Upper lobe of right lung (tissue), 1 donor: Measurements from ENCODE around the gene GPR39. TPM values are rescaled to one million over a fixed set of nuclear protein-coding genes. Genes with fewer than 3 reads are reported as not detected.

ENCODE experiments used
- ATAC-seq: fragments of 200-7000 bp; cut with Tn5 transposase; one replicate; pipeline ENCODE4 v1.9.1; 2020; ENCODE audit warnings: mild to moderate bottlenecking, moderate library complexity
- DNase-seq: peaks from one replicate; pipeline ENCODE4 v3.0.0-alpha.2; 2020
- H3K27ac ChIP-seq: fragments of 200-600 bp; one replicate; pipeline ENCODE4 v1.8.0; 2022
- H3K27me3 ChIP-seq: fragments of 200-600 bp; one replicate; pipeline ENCODE4 v1.8.0; 2022; ENCODE audit warnings: mild to moderate bottlenecking
- H3K36me3 ChIP-seq: fragments of 200-600 bp; one replicate; pipeline ENCODE4 v1.8.0; 2022
- H3K4me1 ChIP-seq: fragments of 200-600 bp; one replicate; pipeline ENCODE4 v1.8.0; 2022
- H3K4me3 ChIP-seq: fragments of 200-600 bp; one replicate; pipeline ENCODE4 v1.8.0; 2022; ENCODE audit warnings: mild to moderate bottlenecking
- H3K9me3 ChIP-seq: fragments of 200-600 bp; one replicate; pipeline ENCODE4 v1.8.0; 2022
- intact Hi-C: fragments of 100-400 bp; cut with DNase I; formaldehyde crosslinking; loops from one replicate; pipeline ENCODE4 v1.11.0; 2022
- total RNA-seq: library from RNA; stranded (reverse); fragmentation: NEBNext Ultra II Directional; extraction: Animal tissue kit (Norgen Biotek cat#: 25700); gene quantifications from one replicate; pipeline ENCODE4 v1.2.1, GENCODE V29; 2021
- TF ChIP-seq, protein P1 (sequence below): fragments of 200-600 bp; IDR thresholded peaks from one replicate; pipeline ENCODE4 v1.8.0; 2022; ENCODE audit warnings: antibody characterized with exemption
- donor health status: DM: no; HTN: yes; CAD: no; lungs with severe emphysema.

The GPR39 gene
- total RNA-seq, 1 donor from 2014 or later: 13.4 TPM

DNA sequence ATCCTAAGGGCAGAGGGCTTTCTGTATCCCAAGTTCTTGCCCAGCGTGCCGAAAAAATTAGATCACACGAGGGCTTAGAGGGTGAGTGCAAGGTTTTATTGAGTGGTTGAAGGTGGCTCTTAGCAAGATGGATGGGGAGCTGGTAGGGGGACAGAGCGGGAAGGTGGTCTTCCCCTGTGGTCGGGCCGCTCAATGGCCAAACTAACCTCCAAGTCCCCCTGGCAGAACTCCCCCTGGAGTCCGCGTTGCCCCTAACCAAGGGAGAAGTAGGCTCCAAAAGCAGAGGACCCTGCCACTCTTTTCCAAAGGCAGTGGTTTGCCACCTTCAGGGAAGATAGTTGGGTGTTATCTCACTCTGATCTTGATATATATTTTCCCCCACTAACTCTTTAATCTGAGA, 190.0 kb downstream of the GPR39 start:
- TF ChIP-seq, protein P1, sequence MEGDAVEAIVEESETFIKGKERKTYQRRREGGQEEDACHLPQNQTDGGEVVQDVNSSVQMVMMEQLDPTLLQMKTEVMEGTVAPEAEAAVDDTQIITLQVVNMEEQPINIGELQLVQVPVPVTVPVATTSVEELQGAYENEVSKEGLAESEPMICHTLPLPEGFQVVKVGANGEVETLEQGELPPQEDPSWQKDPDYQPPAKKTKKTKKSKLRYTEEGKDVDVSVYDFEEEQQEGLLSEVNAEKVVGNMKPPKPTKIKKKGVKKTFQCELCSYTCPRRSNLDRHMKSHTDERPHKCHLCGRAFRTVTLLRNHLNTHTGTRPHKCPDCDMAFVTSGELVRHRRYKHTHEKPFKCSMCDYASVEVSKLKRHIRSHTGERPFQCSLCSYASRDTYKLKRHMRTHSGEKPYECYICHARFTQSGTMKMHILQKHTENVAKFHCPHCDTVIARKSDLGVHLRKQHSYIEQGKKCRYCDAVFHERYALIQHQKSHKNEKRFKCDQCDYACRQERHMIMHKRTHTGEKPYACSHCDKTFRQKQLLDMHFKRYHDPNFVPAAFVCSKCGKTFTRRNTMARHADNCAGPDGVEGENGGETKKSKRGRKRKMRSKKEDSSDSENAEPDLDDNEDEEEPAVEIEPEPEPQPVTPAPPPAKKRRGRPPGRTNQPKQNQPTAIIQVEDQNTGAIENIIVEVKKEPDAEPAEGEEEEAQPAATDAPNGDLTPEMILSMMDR: no peak

DNA sequence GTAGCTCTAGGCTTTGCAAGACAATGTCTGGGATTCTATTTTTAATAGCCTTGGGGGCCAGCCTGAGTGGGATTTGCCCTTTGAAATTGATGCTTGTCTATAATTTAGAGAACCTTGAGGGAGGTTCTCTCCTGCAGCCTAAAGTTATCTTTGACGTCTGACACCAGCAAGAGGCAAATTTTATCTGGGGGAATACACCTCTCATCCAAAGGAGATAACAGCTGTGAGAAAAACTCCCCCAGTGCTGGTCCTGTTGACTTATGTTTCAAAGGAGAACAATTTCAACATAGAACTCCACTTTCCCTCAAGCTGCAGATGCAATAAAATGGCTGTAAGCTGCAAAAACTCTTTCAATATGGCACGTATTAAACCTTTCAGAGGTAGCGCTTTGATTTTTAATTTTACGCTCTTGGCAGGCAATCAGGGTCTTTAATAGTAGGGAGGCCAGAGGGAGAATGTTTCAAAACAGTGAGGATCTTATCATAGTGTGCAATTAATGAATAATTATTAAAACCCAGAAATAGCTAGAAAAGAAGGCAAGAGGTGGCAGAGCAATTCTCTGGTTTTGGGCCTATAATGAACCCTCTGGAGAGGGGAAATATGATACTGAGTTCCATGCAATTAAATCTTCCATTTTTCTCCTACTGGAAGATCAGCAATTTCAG, 191.0 kb downstream of the GPR39 start:
- Histone ChIP-seq H3K27me3 (no peaks in the 10 kb centered on the region), H3K9me3 (no peaks in the 10 kb centered on the region), H3K27ac (no peak overlapping the region), H3K4me3 (no peak overlapping the region), H3K36me3 (no peaks in the 10 kb centered on the region), H3K4me1 (no peaks in the 10 kb centered on the region)
- no peak for DNase-seq
- intact Hi-C loops: no loop called here
- TF ChIP-seq, protein P1: no peak
- no peak for ATAC-seq

More for the DNA sequence above, 190.0 kb downstream of the GPR39 start:
- intact Hi-C loops: no loop called here
- Histone ChIP-seq H3K4me3 (no peak overlapping the region), H3K9me3 (no peaks in the 10 kb centered on the region), H3K27me3 (no peaks in the 10 kb centered on the region), H3K36me3 (no peaks in the 10 kb centered on the region), H3K4me1 (no peaks in the 10 kb centered on the region), H3K27ac (no peak overlapping the region)
- ATAC-seq (no peak), DNase-seq (no peak)

DNA sequence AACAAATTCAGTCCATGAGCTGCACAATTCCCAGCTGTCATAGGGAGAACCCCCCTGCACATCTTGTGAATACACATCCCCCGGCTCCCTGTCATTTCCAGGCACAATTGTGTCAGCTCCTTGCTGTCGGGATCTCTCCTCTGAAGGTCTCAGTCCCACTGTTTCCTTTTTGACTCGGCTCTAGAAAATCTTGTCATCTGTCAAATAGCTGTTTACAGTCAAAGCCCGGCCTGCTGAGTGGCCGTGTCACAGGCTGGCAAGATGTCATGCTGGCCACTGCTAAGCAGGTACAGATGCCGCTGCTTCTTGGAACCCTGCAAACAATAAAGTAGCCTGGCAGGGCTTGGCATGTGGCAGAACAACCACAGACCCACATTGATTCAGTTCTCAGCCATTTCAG, 191.7 kb downstream of the GPR39 start:
- Histone ChIP-seq H3K9me3 (no peaks in the 10 kb centered on the region), H3K4me3 (no peak overlapping the region), H3K36me3 (no peaks in the 10 kb centered on the region), H3K27ac (no peak overlapping the region), H3K4me1 (no peaks in the 10 kb centered on the region), H3K27me3 (no peaks in the 10 kb centered on the region)
- ATAC-seq (peak; percentile 26), DNase-seq (no peak)
- TF ChIP-seq, protein P1: no peak
- intact Hi-C loops: no loop called here

DNA sequence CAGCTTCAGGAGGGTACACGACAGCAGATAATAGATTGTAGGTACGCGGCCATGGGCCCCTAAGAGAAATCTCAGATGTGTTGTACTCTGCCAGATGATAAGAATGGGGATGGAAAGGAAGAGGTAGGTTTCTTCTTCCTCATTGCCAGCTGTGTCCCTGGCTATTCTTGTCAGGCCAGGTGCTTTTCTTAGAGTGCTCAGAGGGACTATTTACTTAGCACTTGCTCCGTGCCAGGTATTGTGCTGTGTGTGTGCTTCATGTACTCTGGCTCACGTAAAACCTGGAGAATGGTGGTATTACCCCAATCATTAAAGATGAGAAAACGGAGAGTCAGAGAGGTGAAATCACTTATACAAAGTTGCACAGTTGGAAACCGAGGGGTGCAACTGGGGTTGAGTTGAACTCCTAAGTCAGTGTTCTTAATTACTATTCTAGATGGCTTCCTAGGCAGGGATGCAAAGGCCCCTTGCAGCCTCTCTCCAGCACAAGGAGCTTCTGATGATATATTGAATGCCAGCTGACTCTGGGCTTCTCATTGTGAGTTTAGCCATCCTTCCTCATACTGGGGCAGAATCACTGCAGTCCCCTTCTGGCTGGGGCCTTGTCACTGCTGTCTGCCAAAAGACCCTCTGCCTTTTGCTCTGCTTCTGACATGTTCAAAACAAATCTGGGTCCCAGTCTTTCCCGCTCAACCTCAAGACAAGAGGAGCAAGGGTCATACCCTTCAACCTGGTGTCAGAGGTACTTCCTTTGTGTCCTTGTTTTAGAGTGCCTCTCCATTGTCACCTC, 192.7 kb downstream of the GPR39 start:
- H3K4me1 ChIP-seq: no peaks in the 10 kb centered on the region
- no peak for ATAC-seq

DNA sequence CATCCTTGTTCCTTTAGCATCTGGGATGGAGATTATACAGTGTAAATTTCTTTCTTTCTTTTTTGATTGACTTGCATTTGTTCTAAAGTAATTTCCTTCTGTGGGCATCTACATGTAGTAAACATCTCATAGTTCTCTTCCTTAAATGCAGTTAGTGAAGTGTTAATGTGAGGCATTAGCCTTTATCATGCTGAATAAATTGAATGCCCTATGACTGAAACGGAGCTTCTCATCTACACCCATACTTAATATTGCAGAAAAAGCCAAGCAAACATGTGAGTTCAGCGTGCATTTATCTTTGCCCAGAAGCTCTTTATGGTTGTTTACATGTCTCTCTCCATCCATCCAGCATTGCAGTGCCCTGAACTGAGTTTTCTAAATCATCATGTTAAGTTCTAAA, 195.1 kb downstream of the GPR39 start:
- intact Hi-C loops: no loop called here

More for the DNA sequence above, 192.7 kb downstream of the GPR39 start:
- no peak for DNase-seq
- intact Hi-C loops: no loop called here
- TF ChIP-seq, protein P1: no peak
- Histone ChIP-seq H3K27ac (no peak overlapping the region), H3K9me3 (no peaks in the 10 kb centered on the region), H3K4me3 (no peak overlapping the region), H3K36me3 (no peaks in the 10 kb centered on the region), H3K27me3 (no peaks in the 10 kb centered on the region)

More for the DNA sequence above, 195.1 kb downstream of the GPR39 start:
- DNase-seq (no peak), ATAC-seq (no peak)
- TF ChIP-seq, protein P1: no peak
- no peaks in the 10 kb centered on the region for H3K4me1 ChIP-seq
- H3K9me3 ChIP-seq: no peaks in the 10 kb centered on the region
- no peak overlapping the region for H3K27ac ChIP-seq
- H3K27me3 ChIP-seq: no peaks in the 10 kb centered on the region
- H3K4me3 ChIP-seq: no peak overlapping the region
- no peaks in the 10 kb centered on the region for H3K36me3 ChIP-seq
